ENCODE data around the gene LELP1.
"Not testable (repeated sequence)": the region's sequence is repeated elsewhere in the genome, so short reads cannot be mapped to it uniquely, and the experiment has no call there.

The LELP1 gene

DNA sequence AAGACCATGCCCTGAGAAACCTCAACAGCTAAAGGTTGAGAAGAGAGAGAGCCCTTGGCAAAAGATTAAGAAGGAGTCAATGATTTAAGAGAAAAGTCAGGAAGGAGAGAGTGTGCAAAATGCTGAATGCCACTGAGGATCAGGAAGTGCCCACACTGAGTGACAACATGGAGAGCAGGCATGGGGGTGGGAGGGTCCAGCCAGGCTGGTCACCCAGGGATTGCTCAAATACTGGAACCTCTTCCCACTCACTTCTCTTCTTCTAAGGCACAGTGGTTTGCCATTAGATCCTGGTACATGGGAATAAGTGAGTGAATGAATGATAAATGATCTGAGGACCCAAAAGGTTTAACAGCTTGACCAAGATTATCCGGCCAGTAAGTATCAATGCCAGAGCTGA, 25.3 kb downstream of the LELP1 start:
- TF ChIP-seq EZH2phosphoT487 (IDR thresholded peaks at IDR 0.05; ENCODE audit: low read depth) (no peak), CTCF (IDR thresholded peaks at IDR 0.05; ENCODE audit: low read depth, low read length) (no peak)
- 0 out of 2 replicates have a peak, but pooled peaks cover 2% of the 10 kb centered on the region for H3K4me1 ChIP-seq (ENCODE audit: low read length)
- H3K27ac ChIP-seq (ENCODE audit: low read length): no peak overlapping the region
- H2AFZ ChIP-seq (ENCODE audit: low read depth, low read length): no peak overlapping the region
- H3K27me3 ChIP-seq (ENCODE audit: low read depth, low read length): peaks cover 60% of the 10 kb centered on the region
- no peak overlapping the region for H3K9ac ChIP-seq (ENCODE audit: low read length)
- H4K20me1 ChIP-seq (ENCODE audit: insufficient read depth, low read length): no peaks in the 10 kb centered on the region
- H3K4me2 ChIP-seq (ENCODE audit: low read length): no peak overlapping the region
- no peak overlapping the region for H3K4me3 ChIP-seq (ENCODE audit: low read length)
- H3K9me3 ChIP-seq (ENCODE audit: insufficient read depth, low read length): no peaks in the 10 kb centered on the region
- H3K79me2 ChIP-seq (ENCODE audit: low read length): no peaks in the 10 kb centered on the region
- H3K36me3 ChIP-seq (replicated peaks; ENCODE audit: low read depth, low read length): no peaks in the 10 kb centered on the region

DNA sequence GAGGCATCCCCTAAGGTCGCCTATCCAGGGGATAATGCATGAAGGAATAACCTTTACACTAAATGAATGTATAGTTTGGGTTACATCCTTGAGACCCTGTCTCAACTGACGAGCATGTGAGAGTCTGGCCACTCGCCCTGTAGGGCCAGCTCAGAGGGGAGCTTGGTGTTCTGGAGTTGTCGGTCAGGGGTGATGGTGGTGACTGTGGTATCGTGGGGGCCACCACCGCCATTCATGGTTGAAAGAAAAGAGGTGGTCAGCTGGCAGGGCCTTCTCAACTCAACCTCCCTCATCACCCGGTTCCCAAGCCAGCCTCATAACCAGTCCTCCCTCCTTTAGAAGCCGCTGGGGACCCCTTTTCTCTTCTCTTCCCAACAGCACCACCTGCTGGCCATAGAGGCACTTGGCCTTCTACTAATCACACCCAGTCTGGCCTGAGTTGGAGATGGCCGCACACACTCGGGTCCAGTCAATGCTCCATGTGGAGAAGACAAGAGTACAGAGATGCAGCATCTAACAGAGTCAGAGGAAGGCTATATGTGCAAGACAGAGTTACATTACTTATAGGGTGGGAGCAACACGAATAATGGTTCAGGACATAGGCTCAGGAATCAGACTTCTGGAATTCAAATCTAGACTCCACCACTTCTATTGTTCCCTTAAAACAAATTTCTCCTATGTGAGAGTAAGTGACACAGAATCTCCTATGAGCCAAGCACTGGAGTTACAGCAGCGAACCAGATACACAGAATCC, 26.0 kb downstream of the LELP1 start:
- not testable (repeated sequence) for H2AFZ ChIP-seq (ENCODE audit: low read depth, low read length); H4K20me1 ChIP-seq (ENCODE audit: insufficient read depth, low read length); H3K4me1 ChIP-seq (ENCODE audit: low read length); H3K9me3 ChIP-seq (ENCODE audit: insufficient read depth, low read length); H3K36me3 ChIP-seq (replicated peaks; ENCODE audit: low read depth, low read length); H3K79me2 ChIP-seq (ENCODE audit: low read length); H3K4me2 ChIP-seq (ENCODE audit: low read length); H3K9ac ChIP-seq (ENCODE audit: low read length); H3K27ac ChIP-seq (ENCODE audit: low read length); H3K4me3 ChIP-seq (ENCODE audit: low read length)
- peaks cover 53% of the 10 kb centered on the region for H3K27me3 ChIP-seq (ENCODE audit: low read depth, low read length)
- TF ChIP-seq CTCF (IDR thresholded peaks at IDR 0.05; ENCODE audit: low read depth, low read length): peak; percentile 65

- H2AFZ ChIP-seq (ENCODE audit: low read depth, low read length): no peak overlapping the region
- no peak overlapping the region for H3K9ac ChIP-seq (ENCODE audit: low read length)
- H3K4me2 ChIP-seq (ENCODE audit: low read length): no peak overlapping the region
- TF ChIP-seq CTCF (IDR thresholded peaks at IDR 0.05; ENCODE audit: low read depth, low read length) (no peak), EZH2phosphoT487 (IDR thresholded peaks at IDR 0.05; ENCODE audit: low read depth) (no peak)
- no peaks in the 10 kb centered on the region for H4K20me1 ChIP-seq (ENCODE audit: insufficient read depth, low read length)
- no peak overlapping the region for H3K27ac ChIP-seq (ENCODE audit: low read length)
- H3K4me1 ChIP-seq (ENCODE audit: low read length): no peaks in the 10 kb centered on the region
- H3K9me3 ChIP-seq (ENCODE audit: insufficient read depth, low read length): no peaks in the 10 kb centered on the region
- H3K27me3 ChIP-seq (ENCODE audit: low read depth, low read length): peaks cover 44% of the 10 kb centered on the region
- H3K4me3 ChIP-seq (ENCODE audit: low read length): no peak overlapping the region
- no peaks in the 10 kb centered on the region for H3K79me2 ChIP-seq (ENCODE audit: low read length)
- no peaks in the 10 kb centered on the region for H3K36me3 ChIP-seq (replicated peaks; ENCODE audit: low read depth, low read length)
These were observed 28.1 kb downstream of the LELP1 start for GRCh38 chr1:153231363-153231762.

DNA sequence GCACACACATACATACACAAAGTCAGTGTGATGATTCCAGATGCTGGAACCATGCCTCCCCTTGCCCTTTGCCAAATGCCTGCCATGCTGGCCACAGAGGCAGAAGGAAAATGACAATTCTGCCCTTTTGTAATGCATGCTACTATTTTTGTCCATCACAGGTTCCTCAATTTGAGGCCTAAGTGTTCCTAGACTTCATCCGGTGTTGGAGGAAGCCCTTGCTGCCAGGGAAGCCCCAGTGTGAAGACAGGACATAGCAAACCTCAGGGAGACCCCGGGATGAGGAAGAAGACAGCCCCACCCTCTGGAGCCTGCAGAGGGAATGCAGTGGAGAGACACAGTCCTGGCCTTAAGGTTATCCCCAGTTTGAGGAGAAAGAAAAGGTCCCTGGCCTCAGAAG, 28.6 kb downstream of the LELP1 start:
- no peaks in the 10 kb centered on the region for H4K20me1 ChIP-seq (ENCODE audit: insufficient read depth, low read length)
- no peak overlapping the region for H3K4me3 ChIP-seq (ENCODE audit: low read length)
- H3K36me3 ChIP-seq (replicated peaks; ENCODE audit: low read depth, low read length): no peaks in the 10 kb centered on the region
- TF ChIP-seq CTCF (IDR thresholded peaks at IDR 0.05; ENCODE audit: low read depth, low read length): no peak
- H3K27ac ChIP-seq (ENCODE audit: low read length): no peak overlapping the region
- no peak overlapping the region for H3K4me2 ChIP-seq (ENCODE audit: low read length)
- H3K27me3 ChIP-seq (ENCODE audit: low read depth, low read length): peaks cover 42% of the 10 kb centered on the region
- H3K9ac ChIP-seq (ENCODE audit: low read length): no peak overlapping the region
- H2AFZ ChIP-seq (ENCODE audit: low read depth, low read length): no peak overlapping the region
- no peaks in the 10 kb centered on the region for H3K4me1 ChIP-seq (ENCODE audit: low read length)
- no peaks in the 10 kb centered on the region for H3K9me3 ChIP-seq (ENCODE audit: insufficient read depth, low read length)
- H3K79me2 ChIP-seq (ENCODE audit: low read length): no peaks in the 10 kb centered on the region

All from OCI-LY3 (cell line).